IMR-90 (cell line): ENCODE measurements around the gene GCC1. TPM values are rescaled to one million over a fixed set of nuclear protein-coding genes. Genes with fewer than 3 reads are reported as not detected.

Source experiments
- ATAC-seq: fragments of 200-7000 bp; cut with Tn5 transposase; 2 replicates; pipeline ENCODE4 v1.9.1; 2020; ENCODE audit warnings: low read depth, mild to moderate bottlenecking, moderate library complexity
- BruUV-seq: library from RNA; stranded (reverse); fragments of 400-500 nt; replicated peaks from 2 replicates; lab custom pipeline; 2021; lab: Mats Ljungman, UMichigan
- CTCF ChIA-PET: fragments of 300-600 bp; formaldehyde crosslinking; extraction: SDS; loops from one replicate; lab custom pipeline; 2021; ENCODE audit warnings: antibody characterized with exemption; lab: Yijun Ruan, JAX
- POLR2A ChIA-PET: fragments of 300-600 bp; sonication (Branson Sonifier 250); formaldehyde crosslinking; loops from one replicate; lab custom pipeline; 2022; ENCODE audit warnings: antibody characterized with exemption; ENCODE audit not compliant: unreplicated experiment; lab: Charles Lee
- DNase-seq: peaks from one replicate; pipeline ENCODE4 v3.0.0; 2013
- H2AFZ ChIP-seq: replicated peaks from 2 replicates; pipeline ENCODE3; 2013; ENCODE audit warnings: low read length, mild to moderate bottlenecking; ENCODE audit not compliant: poor library complexity
- H2AK5ac ChIP-seq: 2 replicates; pipeline ENCODE4 v1.6.1; 2013; ENCODE audit warnings: low read depth, low read length, inconsistent platforms
- H2AK9ac ChIP-seq: replicated peaks from 2 replicates; pipeline ENCODE3; 2013; ENCODE audit warnings: mild to moderate bottlenecking, low read depth, low read length, moderate library complexity; ENCODE audit not compliant: poor library complexity
- H2BK120ac ChIP-seq: 2 replicates; pipeline ENCODE4 v1.6.1; 2013; ENCODE audit warnings: low read depth, low read length, inconsistent platforms
- H2BK15ac ChIP-seq: 3 replicates; pipeline ENCODE4 v1.6.1; 2013; ENCODE audit warnings: low read depth, low read length, inconsistent platforms
- H2BK20ac ChIP-seq: 2 replicates; pipeline ENCODE4 v1.6.1; 2013; ENCODE audit warnings: low read depth, mild to moderate bottlenecking, inconsistent platforms, low read length, moderate library complexity
- H2BK5ac ChIP-seq: 2 replicates; pipeline ENCODE4 v1.6.1; 2013; ENCODE audit warnings: mild to moderate bottlenecking, low read depth, low read length, inconsistent platforms; ENCODE audit not compliant: poor library complexity, severe bottlenecking
- H3K14ac ChIP-seq: replicated peaks from 2 replicates; pipeline ENCODE4 v1.6.1; 2013; ENCODE audit warnings: low read depth, low read length, inconsistent platforms
- H3K18ac ChIP-seq: 2 replicates; pipeline ENCODE4 v1.6.1; 2013; ENCODE audit warnings: low read depth, low read length, control low read depth
- H3K23ac ChIP-seq: 2 replicates; pipeline ENCODE4 v1.6.1; 2013; ENCODE audit warnings: low read depth, low read length, inconsistent platforms
- H3K27ac ChIP-seq: 2 replicates; pipeline ENCODE4 v1.5.1; 2013; ENCODE audit warnings: mild to moderate bottlenecking, control low read depth, low read length; ENCODE audit not compliant: insufficient read depth
- H3K27me3 ChIP-seq: 2 replicates; pipeline ENCODE4 v1.6.1; 2013; ENCODE audit warnings: low read length; ENCODE audit not compliant: control insufficient read depth, insufficient read depth
- H3K36me3 ChIP-seq: 2 replicates; pipeline ENCODE4 v1.6.1; 2013; ENCODE audit warnings: low read length, mixed read lengths; ENCODE audit not compliant: control insufficient read depth, insufficient read depth
- H3K4ac ChIP-seq: 2 replicates; pipeline ENCODE4 v1.6.1; 2013; ENCODE audit warnings: low read depth, low read length, inconsistent platforms
- H3K4me1 ChIP-seq: 2 replicates; pipeline ENCODE4 v1.6.1; 2013; ENCODE audit warnings: low read length, mixed read lengths; ENCODE audit not compliant: control insufficient read depth, insufficient read depth
- H3K4me2 ChIP-seq: 2 replicates; pipeline ENCODE4 v1.6.1; 2013; ENCODE audit warnings: low read depth, mild to moderate bottlenecking, control low read depth, low read length, moderate library complexity
- H3K4me3 ChIP-seq: 2 replicates; pipeline ENCODE4 v1.5.1; 2013; ENCODE audit warnings: low read depth, mild to moderate bottlenecking, control low read depth, low read length, moderate library complexity; ENCODE audit not compliant: insufficient read depth
- H3K56ac ChIP-seq: 2 replicates; pipeline ENCODE4 v1.6.1; 2013; ENCODE audit warnings: low read length, inconsistent platforms; ENCODE audit not compliant: insufficient read depth; ENCODE audit errors: extremely low read depth
- H3K79me1 ChIP-seq, 2 experiments: 2 replicates each; pipeline ENCODE4 v1.6.1; 2013; ENCODE audit warnings: low read length in 2 of 2, inconsistent platforms in 1 of 2, low read depth in 1 of 2
- H3K9ac ChIP-seq: 2 replicates; pipeline ENCODE4 v1.6.1; 2013; ENCODE audit warnings: low read depth, low read length, control low read depth
- H3K9me1 ChIP-seq: 2 replicates; pipeline ENCODE4 v1.6.1; 2013; ENCODE audit warnings: low read length, inconsistent platforms; ENCODE audit not compliant: insufficient read depth
- H3K9me3 ChIP-seq: 2 replicates; pipeline ENCODE4 v1.6.1; 2013; ENCODE audit warnings: low read length; ENCODE audit not compliant: control insufficient read depth, insufficient read depth
- H4K20me1 ChIP-seq: 2 replicates; pipeline ENCODE4 v1.6.1; 2013; ENCODE audit warnings: low read length, inconsistent platforms; ENCODE audit not compliant: insufficient read depth
- H4K5ac ChIP-seq: 2 replicates; pipeline ENCODE4 v1.6.1; 2013; ENCODE audit warnings: mild to moderate bottlenecking, low read depth, low read length, control low read depth
- H4K8ac ChIP-seq, 2 experiments: 2 replicates each; pipeline ENCODE4 v1.6.1; 2013; ENCODE audit warnings: low read depth in 2 of 2, low read length in 2 of 2, control low read depth in 1 of 2, inconsistent platforms in 1 of 2
- H4K91ac ChIP-seq: 2 replicates; pipeline ENCODE4 v1.6.1; 2013; ENCODE audit warnings: low read depth, low read length, inconsistent platforms; ENCODE audit not compliant: insufficient read depth
- BHLHE40 ChIP-seq: fragments of 150-350 bp; IDR thresholded peaks from 2 replicates; pipeline ENCODE4 v1.6.1; 2016; ENCODE audit warnings: mild to moderate bottlenecking, low read depth, low read length
- CEBPB ChIP-seq: IDR thresholded peaks from 2 replicates; pipeline ENCODE4 v1.6.1; 2012; ENCODE audit warnings: low read depth, low read length, improper control_type of control experiment
- CHD1 ChIP-seq: IDR thresholded peaks from 2 replicates; pipeline ENCODE4 v1.6.1; 2012; ENCODE audit warnings: low read depth, low read length, improper control_type of control experiment
- CTCF ChIP-seq: conservative IDR thresholded peaks from 2 replicates; pipeline ENCODE4 v1.5.1; 2012; ENCODE audit warnings: mild to moderate bottlenecking, low read depth, low read length, improper control_type of control experiment
- ELK1 ChIP-seq: fragments of 150-350 bp; IDR thresholded peaks from 2 replicates; pipeline ENCODE4 v1.6.1; 2016; ENCODE audit warnings: low read depth, mild to moderate bottlenecking, low read length, moderate library complexity, borderline replicate concordance
- FOS ChIP-seq: fragments of 150-350 bp; IDR thresholded peaks from 2 replicates; pipeline ENCODE4 v1.6.1; 2016; ENCODE audit warnings: low read depth, low read length
- MAFK ChIP-seq: IDR thresholded peaks from 2 replicates; pipeline ENCODE4 v1.6.1; 2012; ENCODE audit warnings: low read depth, low read length, improper control_type of control experiment
- MAZ ChIP-seq: IDR thresholded peaks from 2 replicates; pipeline ENCODE4 v1.6.1; 2012; ENCODE audit warnings: low read depth, mild to moderate bottlenecking, low read length, improper control_type of control experiment, moderate library complexity, borderline replicate concordance
- MXI1 ChIP-seq: IDR thresholded peaks from 2 replicates; pipeline ENCODE4 v1.6.1; 2012; ENCODE audit warnings: low read depth, mild to moderate bottlenecking, low read length, moderate library complexity, borderline replicate concordance
- NFE2L2 ChIP-seq: fragments of 150-350 bp; IDR thresholded peaks from 2 replicates; pipeline ENCODE4 v1.6.1; 2016; ENCODE audit warnings: low read depth, mild to moderate bottlenecking, low read length
- POLR2A ChIP-seq: IDR thresholded peaks from 2 replicates; pipeline ENCODE4 v1.6.1; 2012; ENCODE audit warnings: mild to moderate bottlenecking, low read depth, low read length
- RAD21 ChIP-seq: IDR thresholded peaks from 2 replicates; pipeline ENCODE4 v1.6.1; 2012; ENCODE audit warnings: low read length, improper control_type of control experiment
- RCOR1 ChIP-seq: IDR thresholded peaks from 2 replicates; pipeline ENCODE4 v1.6.1; 2012; ENCODE audit warnings: mild to moderate bottlenecking, low read length, improper control_type of control experiment; ENCODE audit not compliant: insufficient replicate concordance
- RFX5 ChIP-seq: IDR thresholded peaks from 2 replicates; pipeline ENCODE4 v1.8.0; 2012; ENCODE audit warnings: low read depth, mild to moderate bottlenecking, low read length, moderate library complexity
- SMC3 ChIP-seq: fragments of 150-350 bp; IDR thresholded peaks from 2 replicates; pipeline ENCODE4 v1.6.1; 2016; ENCODE audit warnings: low read depth, mild to moderate bottlenecking, antibody characterized with exemption, low read length, moderate library complexity
- USF2 ChIP-seq: fragments of 150-350 bp; IDR thresholded peaks from 2 replicates; pipeline ENCODE4 v1.6.1; 2017; ENCODE audit warnings: mild to moderate bottlenecking, antibody characterized with exemption, low read length, low read depth
- WGBS, 2 experiments: methylation state at CpG; one replicate each; pipeline versions ENCODE4 v1.1.5 to v1.1.7; 2013; ENCODE audit warnings: missing lambda C conversion rate in 2 of 2; ENCODE audit not compliant: insufficient read length in 1 of 2; ENCODE audit errors: extremely low coverage in 2 of 2; 5-methylcytosine and 5-hydroxymethylcytosine counted together
- dilution Hi-C: fragments of 300-500 bp; cut with HindIII; formaldehyde crosslinking; loops from one replicate; pipeline ENCODE4 v1.14.3; 2018; ENCODE audit warnings: low sequenced_read_pairs; ENCODE audit not compliant: unreplicated experiment
- in situ Hi-C: fragments of 300-500 bp; cut with MboI; formaldehyde crosslinking; loops from 3 replicates; pipeline ENCODE4 v1.14.3; 2019; ENCODE audit warnings: low sequenced_read_pairs, inconsistent platforms, mixed read lengths
- intact Hi-C: fragments of 100-400 bp; cut with micrococcal nuclease; formaldehyde crosslinking; loops from 2 replicates; pipeline ENCODE4 v1.10.0; 2022
- polyA plus RNA-seq, 3 experiments: library from polyadenylated mRNA; depleted of rRNA; stranded (reverse); fragments of >200 nt; gene quantifications; 2 replicates each; pipeline ENCODE4 v1.2.3, GENCODE V29; 2012; ENCODE audit warnings: low replicate concordance in 1 of 3
- total RNA-seq: library from RNA; depleted of rRNA; stranded (reverse); fragments of >200 nt; gene quantifications from 2 replicates; pipeline ENCODE4 v1.2.3, GENCODE V29; 2012

GCC1 gene
- total and polyA plus RNA-seq, 2 of the 4 experiments (the other 2 are of a cell fraction) = 6.1 to 22.9 TPM

- dilution Hi-C loops (no loop called here), intact Hi-C loops (no loop called here), in situ Hi-C loops (no loop called here)
- ATAC-seq (no peak), DNase-seq (no peak)
- H3K36me3 ChIP-seq = peaks cover 11% of the 10 kb centered on the region
- TF ChIP-seq NFE2L2 (no peak), ELK1 (no peak), MAFK (no peak), CEBPB (no peak), CHD1 (no peak), CTCF (no peak), MXI1 (no peak), FOS (no peak), MAZ (no peak), POLR2A (no peak), USF2 (no peak), SMC3 (no peak), RAD21 (no peak), RCOR1 (no peak), RFX5 (no peak), BHLHE40 (no peak)
- H4K20me1 ChIP-seq = peaks cover 7% of the 10 kb centered on the region
- no peak overlapping the region for H2AK9ac ChIP-seq
- no peak overlapping the region for H2BK120ac ChIP-seq
- H4K8ac ChIP-seq = no peak overlapping the region
- H3K4me2 ChIP-seq = no peak overlapping the region
- no peak overlapping the region for H3K18ac ChIP-seq
- no peak overlapping the region for H3K14ac ChIP-seq
- H3K4me1 ChIP-seq = peaks cover 6% of the 10 kb centered on the region
- no peak overlapping the region for H2BK20ac ChIP-seq
- H3K27me3 ChIP-seq = no peaks in the 10 kb centered on the region; the same call in 1 of the 2 replicates
- no peak overlapping the region for H3K4me3 ChIP-seq
- no peak overlapping the region for H2AK5ac ChIP-seq
- H3K56ac ChIP-seq = no peak overlapping the region
- no peak overlapping the region for H3K9ac ChIP-seq
- no peaks in the 10 kb centered on the region for H3K9me3 ChIP-seq
- no peak overlapping the region for H2BK15ac ChIP-seq
- peaks cover 5% of the 10 kb centered on the region for H3K9me1 ChIP-seq
- no peak overlapping the region for H3K23ac ChIP-seq
- H2BK5ac ChIP-seq = no peak overlapping the region
- ChIA-PET CTCF (no interaction called here), POLR2A (no interaction called here)
- WGBS, 2 experiments = no CpG with 5 or more reads among the region's 7 CpGs
- no peak overlapping the region for H3K4ac ChIP-seq
- no peak overlapping the region for H4K91ac ChIP-seq
- no peak overlapping the region for H2AFZ ChIP-seq
- H3K27ac ChIP-seq = no peak overlapping the region
- H3K79me1 ChIP-seq = peaks cover 14 to 23% of the 10 kb centered on the region in 2 experiments; a peak in 3 of 4 replicates
- no peak overlapping the region for H4K5ac ChIP-seq
- BruUV-seq = no TSS peak
These were observed 5.8 kb upstream of the GCC1 start for GRCh38 chr7:127591189-127591588.
